ENCODE results near the gene CLDN34.

DNA sequence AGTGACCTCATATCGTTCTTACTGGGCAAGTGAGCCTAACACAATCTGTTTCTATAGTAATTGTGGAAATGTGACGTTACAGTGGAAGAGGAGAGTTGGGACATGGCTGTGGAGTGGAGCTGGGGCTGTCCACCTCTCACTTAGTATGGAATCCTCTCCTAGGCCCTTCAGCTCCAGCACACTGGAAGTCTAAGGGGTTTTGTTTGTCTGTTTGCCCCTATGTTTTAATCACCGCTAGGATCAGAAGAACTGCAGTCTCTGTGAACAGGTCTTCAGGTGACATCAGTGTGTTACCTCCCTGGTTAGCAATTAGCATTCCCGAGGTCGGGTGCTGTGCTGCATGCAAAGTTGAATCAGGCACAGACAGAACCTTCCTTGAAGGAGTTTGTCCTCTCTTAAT is 49.3 kb upstream of the CLDN34 start:
- TF ChIP-seq RAD21 (IDR thresholded peaks at IDR 0.05; ENCODE audit: low read length) (no peak), EZH2phosphoT487 (IDR thresholded peaks at IDR 0.05; ENCODE audit: borderline replicate concordance, low read depth) (no peak), MXI1 (IDR thresholded peaks at IDR 0.05; ENCODE audit: low read depth, low read length) (no peak), EP300 (IDR thresholded peaks at IDR 0.05; ENCODE audit: borderline replicate concordance in 1 of 2, low read depth in 1 of 2, low read length in 1 of 2) (no peak), RFX5 (IDR thresholded peaks at IDR 0.05; ENCODE audit: low read length) (no peak)
- TF ChIP-seq, protein P1, sequence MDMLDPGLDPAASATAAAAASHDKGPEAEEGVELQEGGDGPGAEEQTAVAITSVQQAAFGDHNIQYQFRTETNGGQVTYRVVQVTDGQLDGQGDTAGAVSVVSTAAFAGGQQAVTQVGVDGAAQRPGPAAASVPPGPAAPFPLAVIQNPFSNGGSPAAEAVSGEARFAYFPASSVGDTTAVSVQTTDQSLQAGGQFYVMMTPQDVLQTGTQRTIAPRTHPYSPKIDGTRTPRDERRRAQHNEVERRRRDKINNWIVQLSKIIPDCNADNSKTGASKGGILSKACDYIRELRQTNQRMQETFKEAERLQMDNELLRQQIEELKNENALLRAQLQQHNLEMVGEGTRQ (IDR thresholded peaks at IDR 0.05; ENCODE audit: borderline replicate concordance, low read depth, low read length): no peak
- TF ChIP-seq, protein P2, sequence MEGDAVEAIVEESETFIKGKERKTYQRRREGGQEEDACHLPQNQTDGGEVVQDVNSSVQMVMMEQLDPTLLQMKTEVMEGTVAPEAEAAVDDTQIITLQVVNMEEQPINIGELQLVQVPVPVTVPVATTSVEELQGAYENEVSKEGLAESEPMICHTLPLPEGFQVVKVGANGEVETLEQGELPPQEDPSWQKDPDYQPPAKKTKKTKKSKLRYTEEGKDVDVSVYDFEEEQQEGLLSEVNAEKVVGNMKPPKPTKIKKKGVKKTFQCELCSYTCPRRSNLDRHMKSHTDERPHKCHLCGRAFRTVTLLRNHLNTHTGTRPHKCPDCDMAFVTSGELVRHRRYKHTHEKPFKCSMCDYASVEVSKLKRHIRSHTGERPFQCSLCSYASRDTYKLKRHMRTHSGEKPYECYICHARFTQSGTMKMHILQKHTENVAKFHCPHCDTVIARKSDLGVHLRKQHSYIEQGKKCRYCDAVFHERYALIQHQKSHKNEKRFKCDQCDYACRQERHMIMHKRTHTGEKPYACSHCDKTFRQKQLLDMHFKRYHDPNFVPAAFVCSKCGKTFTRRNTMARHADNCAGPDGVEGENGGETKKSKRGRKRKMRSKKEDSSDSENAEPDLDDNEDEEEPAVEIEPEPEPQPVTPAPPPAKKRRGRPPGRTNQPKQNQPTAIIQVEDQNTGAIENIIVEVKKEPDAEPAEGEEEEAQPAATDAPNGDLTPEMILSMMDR (IDR thresholded peaks at IDR 0.05): no peak
- TF ChIP-seq, protein P3, sequence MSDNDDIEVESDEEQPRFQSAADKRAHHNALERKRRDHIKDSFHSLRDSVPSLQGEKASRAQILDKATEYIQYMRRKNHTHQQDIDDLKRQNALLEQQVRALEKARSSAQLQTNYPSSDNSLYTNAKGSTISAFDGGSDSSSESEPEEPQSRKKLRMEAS (IDR thresholded peaks at IDR 0.05; ENCODE audit: low read depth): no peak

Measured in SK-N-SH (cell line).